Muscle layer of colon (tissue), 2 donors: Measurements from ENCODE around the gene FOLR3.

Experiments
- H3K27ac ChIP-seq: one replicate; pipeline ENCODE4 v1.7.0; 2013; ENCODE audit warnings: low read depth, mild to moderate bottlenecking, low read length, moderate library complexity
- H3K27me3 ChIP-seq, 2 donors: one replicate each; pipeline ENCODE4 v1.7.0; 2013; ENCODE audit warnings: low read length in 2 of 2, mild to moderate bottlenecking in 2 of 2; ENCODE audit not compliant: insufficient read depth in 2 of 2, control insufficient read depth in 1 of 2
- H3K36me3 ChIP-seq: one replicate; pipeline ENCODE4 v1.7.0; 2013; ENCODE audit warnings: mild to moderate bottlenecking, low read length; ENCODE audit not compliant: insufficient read depth
- H3K4me1 ChIP-seq: one replicate; pipeline ENCODE4 v1.7.0; 2013; ENCODE audit warnings: mild to moderate bottlenecking, low read length; ENCODE audit not compliant: insufficient read depth
- H3K4me3 ChIP-seq, 2 donors: one replicate each; pipeline ENCODE4 v1.7.0; 2013; ENCODE audit warnings: low read length in 2 of 2, low read depth in 1 of 2, mild to moderate bottlenecking in 1 of 2, moderate library complexity in 1 of 2
- H3K9ac ChIP-seq: one replicate; pipeline ENCODE4 v1.7.0; 2013; ENCODE audit warnings: low read length
- H3K9me3 ChIP-seq: one replicate; pipeline ENCODE4 v1.7.0; 2013; ENCODE audit warnings: mild to moderate bottlenecking, low read length
- donor health status: abdominal sarcoma.
- donor health status: Adenocarcinoma of cecum.

FOLR3 gene

GRCh38 chr11:72111300-72112142 lies 24.0 kb upstream of the FOLR3 start:
- H3K27ac ChIP-seq: peak overlapping the region; percentile 96
- H3K27me3 ChIP-seq: no peaks in the 10 kb centered on the region
- peaks cover 12% of the 10 kb centered on the region for H3K4me1 ChIP-seq
- peak overlapping the region; percentile 88 for H3K9ac ChIP-seq
- peak overlapping the region; percentile 33 to 63 for H3K4me3 ChIP-seq
- peaks cover 28% of the 10 kb centered on the region for H3K36me3 ChIP-seq
- H3K9me3 ChIP-seq: no peaks in the 10 kb centered on the region

- peak within 1 kb of the TSS; percentile 96 for H3K27ac ChIP-seq
- peaks cover 26% of the 10 kb centered on the region for H3K36me3 ChIP-seq
- no peaks in the 10 kb centered on the region for H3K9me3 ChIP-seq
- peaks cover 12% of the 10 kb centered on the region for H3K4me1 ChIP-seq
- peak within 1 kb of the TSS; percentile 57 to 63 for H3K4me3 ChIP-seq
- peak within 1 kb of the TSS; percentile 88 for H3K9ac ChIP-seq
- H3K27me3 ChIP-seq: no peaks in the 10 kb centered on the region
Measured at GRCh38 chr11:72112143-72112977, 23.2 kb upstream of the FOLR3 start, which contains the start of gene ANAPC15. ANAPC15 (minus strand) TSS chr11:72112695; CDS start chr11:72111276, 1,419 bp downstream.

GRCh38 chr11:72112978-72113808 lies 22.3 kb upstream of the FOLR3 start:
- no peaks in the 10 kb centered on the region for H3K9me3 ChIP-seq
- H3K27me3 ChIP-seq: no peaks in the 10 kb centered on the region
- H3K36me3 ChIP-seq: peaks cover 21% of the 10 kb centered on the region
- H3K27ac ChIP-seq: peak overlapping the region; percentile 91
- H3K4me3 ChIP-seq: peak overlapping the region in 1 of 2 donors; percentile 63
- H3K9ac ChIP-seq: peak overlapping the region; percentile 88
- peaks cover 12% of the 10 kb centered on the region for H3K4me1 ChIP-seq

GRCh38 chr11:72114570-72114969 lies 21.0 kb upstream of the FOLR3 start:
- no peak overlapping the region for H3K9ac ChIP-seq
- H3K36me3 ChIP-seq: peaks cover 16% of the 10 kb centered on the region
- H3K4me1 ChIP-seq: peaks cover 12% of the 10 kb centered on the region
- no peak overlapping the region for H3K27ac ChIP-seq
- no peaks in the 10 kb centered on the region for H3K9me3 ChIP-seq
- H3K27me3 ChIP-seq: no peaks in the 10 kb centered on the region
- no peak overlapping the region for H3K4me3 ChIP-seq

GRCh38 chr11:72116019-72116755 lies 19.3 kb upstream of the FOLR3 start:
- H3K27me3 ChIP-seq: no peaks in the 10 kb centered on the region
- H3K4me3 ChIP-seq: no peak overlapping the region
- H3K36me3 ChIP-seq: no peaks in the 10 kb centered on the region
- H3K9me3 ChIP-seq: no peaks in the 10 kb centered on the region
- peaks cover 9% of the 10 kb centered on the region for H3K4me1 ChIP-seq
- H3K27ac ChIP-seq: no peak overlapping the region
- H3K9ac ChIP-seq: no peak overlapping the region

GRCh38 chr11:72119198-72119597 lies 16.3 kb upstream of the FOLR3 start:
- Histone ChIP-seq H3K9me3 (no peaks in the 10 kb centered on the region), H3K27me3 (no peaks in the 10 kb centered on the region), H3K27ac (no peak overlapping the region), H3K9ac (no peak overlapping the region), H3K4me3 (no peak overlapping the region), H3K36me3 (no peaks in the 10 kb centered on the region), H3K4me1 (no peaks in the 10 kb centered on the region)

- no peaks in the 10 kb centered on the region for H3K27me3 ChIP-seq
- no peak overlapping the region for H3K9ac ChIP-seq
- no peak overlapping the region for H3K4me3 ChIP-seq
- no peak overlapping the region for H3K27ac ChIP-seq
- no peaks in the 10 kb centered on the region for H3K36me3 ChIP-seq
- H3K9me3 ChIP-seq: no peaks in the 10 kb centered on the region
- no peaks in the 10 kb centered on the region for H3K4me1 ChIP-seq
Measured at GRCh38 chr11:72120930-72121329, 14.6 kb upstream of the FOLR3 start.

GRCh38 chr11:72122607-72123006 lies 12.9 kb upstream of the FOLR3 start:
- H3K4me1 ChIP-seq: no peaks in the 10 kb centered on the region
- no peak overlapping the region for H3K9ac ChIP-seq
- no peaks in the 10 kb centered on the region for H3K27me3 ChIP-seq
- H3K4me3 ChIP-seq: no peak overlapping the region
- no peaks in the 10 kb centered on the region for H3K9me3 ChIP-seq
- H3K27ac ChIP-seq: no peak overlapping the region
- H3K36me3 ChIP-seq: no peaks in the 10 kb centered on the region

GRCh38 chr11:72123117-72123653 lies 12.3 kb upstream of the FOLR3 start:
- Histone ChIP-seq H3K4me1 (no peaks in the 10 kb centered on the region), H3K9me3 (no peaks in the 10 kb centered on the region), H3K36me3 (no peaks in the 10 kb centered on the region), H3K4me3 (no peak overlapping the region), H3K9ac (no peak overlapping the region), H3K27ac (no peak overlapping the region), H3K27me3 (no peaks in the 10 kb centered on the region)

GRCh38 chr11:72124046-72124445 lies 11.5 kb upstream of the FOLR3 start:
- Histone ChIP-seq H3K4me3 (no peak overlapping the region), H3K27me3 (peaks cover 0 to 2% of the 10 kb centered on the region in 2 donors), H3K4me1 (no peaks in the 10 kb centered on the region), H3K36me3 (no peaks in the 10 kb centered on the region), H3K27ac (no peak overlapping the region), H3K9me3 (no peaks in the 10 kb centered on the region), H3K9ac (no peak overlapping the region)
